Duodenal mucosa (tissue), 2 donors: Measurements from ENCODE around the gene GRAMD1B.

Source experiments
- H3K27ac ChIP-seq: one replicate; pipeline ENCODE4 v1.7.0; 2013; ENCODE audit warnings: low read depth, low read length
- H3K27me3 ChIP-seq, 2 donors: one replicate each; pipeline ENCODE4 v1.7.0; 2013; ENCODE audit warnings: low read length in 2 of 2, control low read depth in 1 of 2; ENCODE audit not compliant: insufficient read depth in 2 of 2, control insufficient read depth in 1 of 2
- H3K36me3 ChIP-seq, 2 donors: one replicate each; pipeline ENCODE4 v1.7.0; 2013; ENCODE audit warnings: low read length in 2 of 2, control low read depth in 1 of 2; ENCODE audit not compliant: insufficient read depth in 2 of 2, control insufficient read depth in 1 of 2
- H3K4me1 ChIP-seq, 2 donors: one replicate each; pipeline ENCODE4 v1.7.0; 2013; ENCODE audit warnings: low read length in 2 of 2, control low read depth in 1 of 2; ENCODE audit not compliant: insufficient read depth in 2 of 2, control insufficient read depth in 1 of 2
- H3K4me3 ChIP-seq, 2 donors: one replicate each; pipeline ENCODE4 v1.7.0; 2013; ENCODE audit warnings: low read length in 2 of 2, low read depth in 1 of 2
- H3K9ac ChIP-seq, 2 donors: one replicate each; pipeline ENCODE4 v1.7.0; 2013; ENCODE audit warnings: low read length in 2 of 2, low read depth in 1 of 2
- H3K9me3 ChIP-seq, 2 donors: one replicate each; pipeline ENCODE4 v1.7.0; 2013; ENCODE audit warnings: low read length in 2 of 2, control low read depth in 1 of 2; ENCODE audit not compliant: control insufficient read depth in 1 of 2

The GRAMD1B gene

GRCh38 chr11:123611698-123612097 is 181.6 kb downstream of the GRAMD1B start:
- H3K9ac ChIP-seq, result no peak overlapping the region
- H3K9me3 ChIP-seq, result no peaks in the 10 kb centered on the region
- H3K36me3 ChIP-seq, result peaks cover 46 to 96% of the 10 kb centered on the region in 2 donors
- H3K4me1 ChIP-seq, result no peaks in the 10 kb centered on the region
- H3K27me3 ChIP-seq, result no peaks in the 10 kb centered on the region
- no peak overlapping the region for H3K27ac ChIP-seq
- H3K4me3 ChIP-seq, result no peak overlapping the region

DNA sequence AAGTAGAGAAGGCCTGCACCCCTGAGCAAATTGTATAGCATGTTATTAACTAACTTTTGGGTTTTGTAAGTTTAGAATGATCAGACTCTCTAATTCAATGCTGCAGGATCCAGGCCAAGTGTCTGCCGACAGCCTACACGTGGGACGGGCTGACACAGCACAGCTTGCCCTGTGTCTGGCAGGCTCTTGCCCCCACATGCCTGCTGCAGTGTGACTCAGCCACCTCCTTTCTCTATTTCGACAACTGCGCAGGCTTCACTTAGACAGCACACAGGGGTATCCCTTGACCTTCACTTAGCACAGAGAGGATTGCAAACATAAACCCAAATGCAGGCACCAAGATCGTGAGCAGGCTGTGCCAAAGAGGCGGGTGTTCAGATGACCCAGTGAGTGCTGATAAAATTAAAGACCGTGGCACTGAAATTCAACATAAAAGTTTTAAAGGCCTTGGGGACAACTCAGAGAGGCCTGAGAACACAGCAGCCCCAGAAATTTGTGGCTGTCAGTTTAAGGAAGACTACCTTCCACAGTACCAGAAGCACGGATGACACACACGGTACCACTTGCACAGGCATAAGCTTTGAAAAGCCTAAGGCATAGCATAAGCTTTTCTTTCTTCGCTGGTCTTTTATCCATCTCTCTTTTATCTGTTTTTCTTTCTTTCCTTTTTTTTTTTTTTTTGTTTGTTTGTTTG is 186.6 kb downstream of the GRAMD1B start:
- Histone ChIP-seq H3K4me1 (no peaks in the 10 kb centered on the region), H3K27ac (no peak overlapping the region), H3K27me3 (no peaks in the 10 kb centered on the region), H3K9ac (no peak overlapping the region), H3K36me3 (peaks cover 40 to 87% of the 10 kb centered on the region in 2 donors), H3K4me3 (no peak overlapping the region), H3K9me3 (no peaks in the 10 kb centered on the region)

DNA sequence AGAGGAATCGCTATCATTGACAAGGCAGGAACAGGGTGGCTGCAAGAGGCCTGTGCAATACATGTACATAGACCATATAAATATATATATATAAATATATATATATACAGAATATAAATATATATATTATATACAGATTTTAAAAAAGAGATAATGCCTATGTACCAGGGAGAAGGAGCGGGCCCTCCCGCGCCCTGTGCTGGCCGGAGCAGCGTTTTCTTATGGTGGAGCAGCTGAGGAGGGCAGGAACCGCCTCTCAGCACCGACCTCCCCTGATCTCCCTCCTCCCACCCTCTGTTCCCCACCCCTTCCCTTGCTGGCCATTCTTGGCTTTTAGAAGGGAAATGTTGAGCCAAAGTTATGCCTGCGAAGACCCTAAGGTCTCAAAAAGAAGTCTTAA is 192.5 kb downstream of the GRAMD1B start:
- no peaks in the 10 kb centered on the region for H3K9me3 ChIP-seq
- peaks cover 38 to 66% of the 10 kb centered on the region in 2 donors for H3K36me3 ChIP-seq
- no peaks in the 10 kb centered on the region for H3K27me3 ChIP-seq
- H3K4me3 ChIP-seq, result no peak overlapping the region
- no peak overlapping the region for H3K27ac ChIP-seq
- no peaks in the 10 kb centered on the region for H3K4me1 ChIP-seq
- H3K9ac ChIP-seq, result no peak overlapping the region

GRCh38 chr11:123624974-123625373 is 194.9 kb downstream of the GRAMD1B start:
- no peaks in the 10 kb centered on the region for H3K4me1 ChIP-seq
- no peaks in the 10 kb centered on the region for H3K9me3 ChIP-seq
- no peak overlapping the region for H3K9ac ChIP-seq
- no peak overlapping the region for H3K27ac ChIP-seq
- H3K36me3 ChIP-seq, result peaks cover 21 to 43% of the 10 kb centered on the region in 2 donors
- no peak overlapping the region for H3K4me3 ChIP-seq
- no peaks in the 10 kb centered on the region for H3K27me3 ChIP-seq

DNA sequence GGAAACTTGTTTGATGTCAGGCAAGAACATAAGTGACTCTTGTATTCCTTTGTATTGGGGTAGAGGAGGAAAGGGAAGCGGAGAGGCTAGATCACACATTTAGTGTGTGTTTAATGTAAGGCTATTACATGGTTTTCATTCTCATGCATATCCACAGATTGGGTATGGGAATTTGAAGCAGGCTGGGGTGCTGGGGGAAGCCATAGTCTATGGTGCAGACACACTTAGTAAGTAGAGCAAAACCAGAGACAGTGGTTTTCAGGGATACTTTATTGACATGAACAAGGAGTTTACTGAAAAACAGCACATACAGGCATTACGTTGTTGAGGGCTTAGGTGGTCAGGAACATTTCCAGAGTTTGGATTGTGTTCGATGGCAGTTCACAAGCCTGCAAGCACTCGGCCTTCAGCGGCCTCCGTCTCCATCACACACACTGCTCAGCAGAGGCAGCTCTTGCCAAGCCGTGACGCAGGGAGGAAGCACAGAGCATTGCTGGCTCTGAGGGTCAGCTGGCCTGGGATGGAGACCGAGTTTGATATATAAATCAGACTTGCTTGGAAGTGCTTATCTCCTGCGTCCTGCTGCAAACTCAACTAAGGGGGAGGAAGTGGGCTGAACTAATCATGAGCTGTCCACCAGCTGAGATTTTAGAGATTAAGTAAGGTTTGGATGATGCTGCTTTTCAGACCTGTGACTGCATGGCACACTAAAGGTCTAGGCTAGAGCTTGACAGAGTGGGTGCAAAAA is 199.0 kb downstream of the GRAMD1B start:
- Histone ChIP-seq H3K9ac (no peak overlapping the region), H3K27me3 (no peaks in the 10 kb centered on the region), H3K9me3 (no peaks in the 10 kb centered on the region), H3K36me3 (peaks cover 9 to 13% of the 10 kb centered on the region in 2 donors), H3K4me3 (no peak overlapping the region), H3K27ac (no peak overlapping the region), H3K4me1 (no peaks in the 10 kb centered on the region)

DNA sequence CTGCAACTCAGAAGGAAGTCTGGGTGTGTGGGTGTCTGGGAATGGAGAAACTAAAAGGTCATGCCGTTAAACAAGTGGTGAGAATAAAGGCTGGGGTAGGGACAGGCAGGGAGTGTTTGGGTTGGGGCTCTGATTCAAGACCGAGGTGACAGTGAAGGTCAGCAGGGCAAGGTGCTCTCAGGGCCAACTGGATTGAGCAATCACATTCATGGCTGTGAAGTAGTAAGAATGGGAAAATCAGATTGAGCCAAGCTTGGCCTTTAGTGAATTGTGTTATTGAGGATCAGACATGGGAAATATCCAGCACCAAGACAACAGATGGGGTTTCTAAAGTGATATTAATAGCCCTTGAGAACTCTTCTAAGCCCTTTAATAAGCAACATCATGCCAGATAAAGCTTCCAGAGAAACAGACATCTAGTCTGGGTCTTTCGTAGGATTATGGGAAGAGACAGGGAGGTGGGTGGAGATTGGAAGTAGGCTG is 200.1 kb downstream of the GRAMD1B start:
- H3K4me3 ChIP-seq, result no peak overlapping the region
- H3K4me1 ChIP-seq, result no peaks in the 10 kb centered on the region
- no peaks in the 10 kb centered on the region for H3K27me3 ChIP-seq
- H3K27ac ChIP-seq, result no peak overlapping the region
- peaks cover 6 to 8% of the 10 kb centered on the region in 2 donors for H3K36me3 ChIP-seq
- H3K9ac ChIP-seq, result no peak overlapping the region
- H3K9me3 ChIP-seq, result no peaks in the 10 kb centered on the region

GRCh38 chr11:123640029-123640428 is 210.0 kb downstream of the GRAMD1B start:
- H3K4me3 ChIP-seq, result no peak overlapping the region
- H3K36me3 ChIP-seq, result no peaks in the 10 kb centered on the region
- H3K9me3 ChIP-seq, result no peaks in the 10 kb centered on the region
- H3K27ac ChIP-seq, result no peak overlapping the region
- no peak overlapping the region for H3K9ac ChIP-seq
- no peaks in the 10 kb centered on the region for H3K27me3 ChIP-seq
- no peaks in the 10 kb centered on the region for H3K4me1 ChIP-seq

DNA sequence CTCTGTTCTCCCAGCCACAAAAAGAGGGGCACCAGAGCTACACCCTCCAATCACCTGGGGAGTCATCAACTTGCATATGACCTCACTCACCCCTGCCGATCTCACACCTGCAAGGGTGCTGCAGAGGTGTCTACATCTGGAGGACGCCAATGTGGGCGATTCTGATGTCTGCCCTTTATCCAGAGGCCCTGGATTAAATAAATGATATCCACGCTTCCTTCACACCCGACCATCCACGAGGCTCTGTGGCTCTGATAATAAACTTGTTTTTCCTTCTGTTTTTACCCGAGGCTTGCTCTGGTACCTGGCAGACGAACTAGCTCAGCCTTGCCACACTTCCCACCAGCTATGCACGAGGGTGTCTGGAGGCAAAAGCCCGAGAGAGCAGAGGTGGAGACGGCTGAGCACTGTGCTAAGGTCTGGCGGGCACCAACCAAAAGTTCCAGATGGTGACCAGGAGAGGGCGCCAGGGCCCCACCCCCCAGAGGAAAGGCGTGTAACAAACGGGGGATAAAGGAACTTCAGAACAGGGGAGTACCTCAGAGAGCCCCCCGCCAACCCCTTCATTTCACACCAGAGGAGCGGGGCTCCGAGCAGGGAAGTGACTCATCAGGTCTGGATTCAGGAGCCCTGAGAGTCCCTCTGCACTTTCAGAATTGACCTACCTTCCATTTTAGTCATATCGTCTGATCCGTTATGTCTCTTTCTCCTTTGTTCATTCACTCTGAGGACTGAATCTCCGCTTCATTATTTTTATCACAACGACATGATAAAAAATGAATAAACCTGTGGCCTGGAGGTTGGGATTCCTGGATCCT is 210.8 kb downstream of the GRAMD1B start:
- Histone ChIP-seq H3K36me3 (no peaks in the 10 kb centered on the region), H3K9ac (no peak overlapping the region), H3K27me3 (no peaks in the 10 kb centered on the region), H3K4me1 (no peaks in the 10 kb centered on the region), H3K4me3 (no peak overlapping the region), H3K9me3 (no peaks in the 10 kb centered on the region), H3K27ac (no peak overlapping the region)

DNA sequence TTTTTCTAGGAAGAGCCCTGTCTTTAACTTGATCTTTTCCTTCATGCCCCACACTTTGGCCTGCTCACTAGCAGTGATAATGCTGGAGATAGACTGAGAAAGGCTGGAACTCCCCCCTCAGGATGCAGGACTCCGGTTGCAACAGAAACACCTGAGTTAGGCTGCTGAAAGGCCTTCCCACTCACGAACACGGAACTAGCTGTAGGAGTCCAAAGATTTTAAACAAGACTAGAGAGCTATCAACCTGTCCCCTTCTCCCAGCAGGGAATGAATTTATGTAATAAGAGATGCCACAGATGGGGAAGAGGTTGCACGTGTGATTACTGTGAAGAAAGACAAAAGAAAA is 211.4 kb downstream of the GRAMD1B start:
- Histone ChIP-seq H3K27ac (no peak overlapping the region), H3K9me3 (no peaks in the 10 kb centered on the region), H3K4me3 (no peak overlapping the region), H3K36me3 (no peaks in the 10 kb centered on the region), H3K4me1 (no peaks in the 10 kb centered on the region), H3K27me3 (no peaks in the 10 kb centered on the region), H3K9ac (no peak overlapping the region)

DNA sequence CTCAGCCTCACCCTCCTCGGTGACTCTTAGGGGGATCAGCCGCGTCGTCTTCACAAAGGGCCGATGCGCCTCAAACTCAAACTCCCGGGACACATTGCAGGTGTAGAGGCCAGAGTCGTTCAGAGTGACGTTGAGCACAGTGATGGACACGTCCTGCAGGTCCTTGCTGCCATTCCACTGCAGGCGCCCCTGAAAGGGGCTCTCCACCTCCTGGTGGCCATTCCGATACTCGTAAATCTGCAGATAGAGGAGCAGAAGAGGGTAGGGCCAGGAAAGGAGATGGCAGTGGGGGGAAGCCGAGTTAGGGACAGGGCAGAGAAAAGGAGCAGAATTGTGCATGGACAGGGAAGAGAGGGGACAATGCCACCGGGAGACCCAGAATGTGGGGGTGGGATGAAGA is 212.4 kb downstream of the GRAMD1B start:
- Histone ChIP-seq H3K9ac (no peak overlapping the region), H3K27ac (no peak overlapping the region), H3K27me3 (no peaks in the 10 kb centered on the region), H3K4me1 (no peaks in the 10 kb centered on the region), H3K36me3 (no peaks in the 10 kb centered on the region), H3K9me3 (no peaks in the 10 kb centered on the region), H3K4me3 (no peak overlapping the region)
